H1 (cell line): ENCODE results near the gene SLIT3. TPM values are rescaled to one million over a fixed set of nuclear protein-coding genes. Genes with fewer than 3 reads are reported as not detected.

ENCODE experiments used
- CTCF ChIA-PET: fragments of 300-600 bp; sonication (Branson Sonifier 250); formaldehyde crosslinking; loops from one replicate; lab custom pipeline; 2021; ENCODE audit not compliant: partially characterized antibody; lab: Charles Lee
- POLR2A ChIA-PET: fragments of 300-600 bp; sonication (Branson Sonifier 250); formaldehyde crosslinking; loops from one replicate; lab custom pipeline; 2021; ENCODE audit warnings: inconsistent platforms; ENCODE audit not compliant: partially characterized antibody; lab: Charles Lee
- DNase-seq, 2 experiments: peaks; one replicate each; pipeline versions ENCODE4 v3.0.0 to v3.0.0-alpha.2; 2010 to 2022; ENCODE audit warnings: low spot score in 2 of 2, low read depth in 1 of 2, mixed read lengths in 1 of 2
- FAIRE-seq: peaks from 2 replicates; lab custom pipeline; 2011; peaks lifted over from hg19 to GRCh38; lab: Jason Lieb, UNC
- H2AFZ ChIP-seq: 2 replicates; pipeline ENCODE4 v1.8.1; 2012; ENCODE audit warnings: low read length, inconsistent platforms
- H2AK5ac ChIP-seq: 2 replicates; pipeline ENCODE4 v1.6.1; 2013; ENCODE audit warnings: low read depth, low read length
- H2BK120ac ChIP-seq: replicated peaks from 2 replicates; pipeline ENCODE3; 2013; ENCODE audit warnings: low read depth, low read length, inconsistent platforms
- H2BK12ac ChIP-seq: 2 replicates; pipeline ENCODE4 v1.6.1; 2013; ENCODE audit warnings: low read depth, low read length
- H2BK15ac ChIP-seq: 2 replicates; pipeline ENCODE4 v1.6.1; 2013; ENCODE audit warnings: low read length
- H2BK20ac ChIP-seq: 2 replicates; pipeline ENCODE4 v1.6.1; 2013; ENCODE audit warnings: low read length
- H2BK5ac ChIP-seq: 2 replicates; pipeline ENCODE4 v1.6.1; 2013; ENCODE audit warnings: low read depth, low read length
- H3K14ac ChIP-seq: 2 replicates; pipeline ENCODE4 v1.6.1; 2013; ENCODE audit warnings: inconsistent platforms; ENCODE audit not compliant: insufficient read length
- H3K18ac ChIP-seq: 2 replicates; pipeline ENCODE4 v1.6.1; 2013; ENCODE audit warnings: low read length; ENCODE audit errors: extremely low read depth
- H3K23ac ChIP-seq: 2 replicates; pipeline ENCODE4 v1.6.1; 2013; ENCODE audit warnings: inconsistent platforms; ENCODE audit not compliant: insufficient read length
- H3K23me2 ChIP-seq: 2 replicates; pipeline ENCODE4 v1.6.1; 2013; ENCODE audit warnings: low read depth, low read length
- H3K27ac ChIP-seq: 2 replicates; pipeline ENCODE4 v1.6.1; 2011; ENCODE audit warnings: low read depth, low read length, inconsistent platforms
- H3K27me3 ChIP-seq, 4 experiments: replicated peaks in 1 of 4; 1 replicate in 1 of 4; 2 replicates in 3 of 4; pipeline versions ENCODE4 v1.6.1 to v1.8.1; 2011 to 2013; ENCODE audit warnings: low read length in 3 of 4, mild to moderate bottlenecking in 3 of 4, inconsistent platforms in 2 of 4, mixed read lengths in 2 of 4, moderate library complexity in 1 of 4; ENCODE audit not compliant: control insufficient read depth in 3 of 4, insufficient read depth in 3 of 4; ENCODE audit errors: extremely low read depth in 1 of 4
- H3K36me3 ChIP-seq, 4 experiments: 2 replicates each; pipeline versions ENCODE4 v1.6.1 to v1.8.1; 2011 to 2013; ENCODE audit warnings: mild to moderate bottlenecking in 4 of 4, low read length in 3 of 4, moderate library complexity in 2 of 4, control low read depth in 1 of 4, inconsistent platforms in 1 of 4; ENCODE audit not compliant: insufficient read depth in 4 of 4, control insufficient read depth in 2 of 4
- H3K4ac ChIP-seq: replicated peaks from 2 replicates; pipeline ENCODE3; 2013; ENCODE audit warnings: low read length, low read depth, mixed read lengths, inconsistent platforms; ENCODE audit not compliant: insufficient read length
- H3K4me1 ChIP-seq, 4 experiments: replicated peaks in 1 of 4; 1 replicate in 1 of 4; 2 replicates in 3 of 4; pipeline versions ENCODE4 v1.6.1 to v1.8.1; 2011 to 2013; ENCODE audit warnings: low read length in 3 of 4, inconsistent platforms in 2 of 4, mixed read lengths in 1 of 4; ENCODE audit not compliant: insufficient read depth in 4 of 4, control insufficient read depth in 3 of 4
- H3K4me2 ChIP-seq, 2 experiments: 2 replicates each; pipeline versions ENCODE4 v1.6.1 to v1.8.1; 2011 to 2013; ENCODE audit warnings: low read depth in 2 of 2, low read length in 2 of 2, control low read depth in 1 of 2, inconsistent platforms in 1 of 2, mild to moderate bottlenecking in 1 of 2; ENCODE audit not compliant: insufficient read depth in 1 of 2
- H3K4me3 ChIP-seq, 4 experiments: fragments of 200-600, 300-600 bp in 1 of 4; sonication (generic), shearing (Covaris generic), sonication (Bioruptor Twin) in 1 of 4; 2 replicates each; pipeline versions ENCODE4 v1.5.1 to v1.8.1; 2011 to 2016; ENCODE audit warnings: low read length in 4 of 4, low read depth in 3 of 4, control low read depth in 2 of 4, inconsistent platforms in 2 of 4, mild to moderate bottlenecking in 2 of 4, mixed read lengths in 1 of 4, moderate library complexity in 1 of 4; ENCODE audit not compliant: insufficient read depth in 2 of 4; ENCODE audit errors: extremely low read depth in 1 of 4
- H3K56ac ChIP-seq: replicated peaks from 2 replicates; pipeline ENCODE3; 2013; ENCODE audit warnings: low read depth, mild to moderate bottlenecking, mixed read lengths, low read length, inconsistent platforms; ENCODE audit not compliant: insufficient read length
- H3K79me1 ChIP-seq: 2 replicates; pipeline ENCODE4 v1.6.1; 2013; ENCODE audit warnings: low read depth, low read length, control low read depth
- H3K79me2 ChIP-seq, 2 experiments: 2 replicates each; pipeline versions ENCODE4 v1.6.1 to v1.8.1; 2012 to 2013; ENCODE audit warnings: low read length in 2 of 2, mild to moderate bottlenecking in 2 of 2, inconsistent platforms in 1 of 2; ENCODE audit not compliant: insufficient read depth in 2 of 2, control insufficient read depth in 1 of 2
- H3K9ac ChIP-seq, 4 experiments: replicated peaks in 1 of 4; 1 replicate in 1 of 4; 2 replicates in 3 of 4; pipeline versions ENCODE4 v1.6.1 to v1.8.1; 2011 to 2013; ENCODE audit warnings: low read depth in 3 of 4, low read length in 3 of 4, control low read depth in 2 of 4, mild to moderate bottlenecking in 2 of 4, moderate library complexity in 2 of 4, inconsistent platforms in 1 of 4; ENCODE audit errors: extremely low read depth in 1 of 4
- H3K9me3 ChIP-seq, 2 experiments: 2 replicates each; pipeline versions ENCODE4 v1.6.1 to v1.8.1; 2012 to 2013; ENCODE audit warnings: mild to moderate bottlenecking in 2 of 2, moderate library complexity in 2 of 2, control low read depth in 1 of 2, inconsistent platforms in 1 of 2, low read depth in 1 of 2, low read length in 1 of 2, mixed read lengths in 1 of 2; ENCODE audit not compliant: insufficient read depth in 2 of 2
- H4K20me1 ChIP-seq, 2 experiments: replicated peaks in 1 of 2; 2 replicates each; pipeline versions ENCODE3 to v1.8.1; 2011 to 2013; ENCODE audit warnings: inconsistent platforms in 2 of 2, low read length in 2 of 2, mild to moderate bottlenecking in 1 of 2; ENCODE audit not compliant: insufficient read depth in 2 of 2, control insufficient read depth in 1 of 2
- H4K5ac ChIP-seq: 2 replicates; pipeline ENCODE4 v1.6.1; 2013; ENCODE audit warnings: low read length, low read depth, mixed read lengths, inconsistent platforms; ENCODE audit not compliant: insufficient read length
- H4K8ac ChIP-seq: 2 replicates; pipeline ENCODE4 v1.8.0; 2013; ENCODE audit warnings: mild to moderate bottlenecking, moderate library complexity, low read length, inconsistent platforms; ENCODE audit not compliant: insufficient read depth; ENCODE audit errors: extremely low read depth
- H4K91ac ChIP-seq: replicated peaks from 2 replicates; pipeline ENCODE3; 2013; ENCODE audit warnings: low read length, mixed read lengths, inconsistent platforms; ENCODE audit not compliant: insufficient read length
- ATF2 ChIP-seq: IDR thresholded peaks from 2 replicates; pipeline ENCODE4 v1.6.1; 2012; ENCODE audit warnings: low read length, inconsistent platforms
- BRCA1 ChIP-seq: IDR thresholded peaks from 2 replicates; pipeline ENCODE4 v1.6.1; 2012; ENCODE audit warnings: low read depth, low read length, improper control_type of control experiment
- CREB1 ChIP-seq: IDR thresholded peaks from 2 replicates; pipeline ENCODE4 v1.6.1; 2012; ENCODE audit warnings: inconsistent platforms
- EGR1 ChIP-seq: IDR thresholded peaks from 2 replicates; pipeline ENCODE4 v1.6.1; 2011; ENCODE audit warnings: low read depth, low read length, borderline replicate concordance
- MAX ChIP-seq: IDR thresholded peaks from 2 replicates; pipeline ENCODE4 v1.6.1; 2012; ENCODE audit warnings: inconsistent platforms
- POLR2A ChIP-seq, 2 experiments: IDR thresholded peaks; 1 replicate in 1 of 2; 2 replicates in 1 of 2; pipeline ENCODE4 v1.6.1; 2011; ENCODE audit warnings: low read depth in 2 of 2, low read length in 2 of 2, mild to moderate bottlenecking in 2 of 2; ENCODE audit errors: control extremely low read depth in 1 of 2
- WGBS, 2 experiments: shearing (Covaris generic) in 1 of 2; methylation state at CpG; one replicate each; pipeline versions ENCODE4 v1.1.6 to v1.1.7; 2013 to 2015; ENCODE audit warnings: low lambda C conversion rate in 2 of 2, mixed read lengths in 2 of 2, inconsistent platforms in 1 of 2, low coverage in 1 of 2, missing lambda C conversion rate in 1 of 2; ENCODE audit not compliant: insufficient replicate concordance in 2 of 2, insufficient coverage in 1 of 2, insufficient read length in 1 of 2; ENCODE audit errors: extremely low coverage in 1 of 2, missing lambda C conversion rate in 1 of 2; 5-methylcytosine and 5-hydroxymethylcytosine counted together
- polyA plus RNA-seq, 7 experiments: library from polyadenylated mRNA; depleted of rRNA in 3 of 7; stranded (reverse) in 5 of 7; unstranded in 2 of 7; fragments of >200 nt in 5 of 7; fragments of 200-250 nt in 2 of 7; gene quantifications; 1 replicate in 5 of 7; 2 replicates in 1 of 7; 4 replicates in 1 of 7; pipeline versions ENCODE4 v1.2.1 to v1.2.3, GENCODE V29; 2011 to 2013; ENCODE audit warnings: missing spikeins in 2 of 7, mixed read lengths in 2 of 7
- total RNA-seq: library from RNA; stranded (reverse); fragmentation: NEBNext Ultra II Directional; extraction: Animal tissue kit (Norgen Biotek cat#: 25700); gene quantifications from 2 replicates; pipeline ENCODE4 v1.2.1, GENCODE V29; 2021

SLIT3 gene
- total and polyA plus RNA-seq, 2 of the 8 experiments (the other 6 are each of a cell fraction or from before 2014, with no cell fraction given): 1.1 to 1.2 TPM

- Histone ChIP-seq H2BK15ac (no peak overlapping the region), H4K91ac (no peak overlapping the region), H4K20me1 (no peaks in the 10 kb centered on the region), H3K4me2 (no peak overlapping the region), H3K23ac (no peak overlapping the region), H2AFZ (no peak overlapping the region), H2BK5ac (no peak overlapping the region), H3K9me3 (no peaks in the 10 kb centered on the region), H2BK20ac (no peak overlapping the region), H3K79me2 (no peaks in the 10 kb centered on the region), H3K27me3 (no peaks in the 10 kb centered on the region; a peak in 2 of 7 replicates), H3K4me3 (no peak overlapping the region), H3K23me2 (no peaks in the 10 kb centered on the region), H3K56ac (no peak overlapping the region), H2BK12ac (no peak overlapping the region), H3K4me1 (peaks cover 0 to 4% (median 2%) of the 10 kb centered on the region in 4 experiments; a peak in 2 of 7 replicates), H4K5ac (no peak overlapping the region), H3K36me3 (no peaks in the 10 kb centered on the region), H3K18ac (no peak overlapping the region), H3K4ac (no peak overlapping the region), H2BK120ac (no peak overlapping the region), H3K27ac (no peak overlapping the region), H2AK5ac (no peak overlapping the region), H4K8ac (no peak overlapping the region), H3K14ac (no peak overlapping the region), H3K9ac (no peak overlapping the region), H3K79me1 (no peaks in the 10 kb centered on the region)
- FAIRE-seq (no peak), DNase-seq (no peak)
- CTCF ChIA-PET: interaction anchor here (0.7 to 1.0 kb wide), 2 partner anchors 76 to 299 kb away, joined by 3 to 4 read pairs; no protein-coding TSS in a partner anchor
- 85% methylated on average over 4 of the region's 4 CpGs; no CpG with 5 or more reads in 1 of the 2 experiments for WGBS, 2 experiments
- POLR2A ChIA-PET: interaction anchor here (1.4 kb wide), 1 partner anchor 11 kb away, joined by 3 read pairs; no protein-coding TSS in a partner anchor
- TF ChIP-seq BRCA1: no peak
- TF ChIP-seq ATF2: no peak
- no peak for TF ChIP-seq POLR2A (IDR thresholded peaks at IDR 0.05; ENCODE audit: control extremely low read depth in 1 of 2, low read depth in 2 of 2, low read length in 2 of 2)
- TF ChIP-seq CREB1: no peak
- TF ChIP-seq EGR1: no peak
- TF ChIP-seq MAX: no peak
Observed at GRCh38 chr5:168816661-168817060, 484.3 kb downstream of the SLIT3 start.
